Measurements from ENCODE around the gene DHX35. TPM values are rescaled to one million over a fixed set of nuclear protein-coding genes. Genes with fewer than 3 reads are reported as not detected.

The DHX35 gene
- total RNA-seq, 1 experiment from 2014 or later: 20.4 TPM

GRCh38 chr20:39047417-39047985, 85.4 kb downstream of the DHX35 start:
- Mint-ChIP-seq H3K4me1 (peaks cover 4% of the 10 kb centered on the region; the same call in 1 of the 2 replicates), H3K36me3 (peaks cover 8% of the 10 kb centered on the region), H3K27me3 (ENCODE audit: low read depth) (peaks cover 18% of the 10 kb centered on the region), H3K9me3 (no peaks in the 10 kb centered on the region), H3K4me3 (no peak overlapping the region), H3K27ac (no peak overlapping the region)
- no peak for ATAC-seq
- TF ChIP-seq FOXJ3 (CRISPR knock-in tag; IDR thresholded peaks at IDR 0.05; ENCODE audit: borderline replicate concordance): 0 out of 2 replicates have a peak, but pooled peaks have one; percentile 19
- no peak for TF ChIP-seq USF1 (CRISPR knock-in tag; IDR thresholded peaks at IDR 0.05)
- ChIA-PET CTCF (interaction anchor here (0.7 to 1.0 kb wide), 3 partner anchors 18 to 86 kb away, joined by 3 to 5 read pairs (median 3); partner anchors contain the start of gene DHX35), POLR2A (no interaction called here)
- no peak for DNase-seq (ENCODE audit: low spot score)

GRCh38 chr20:39048000-39048696, 86.0 kb downstream of the DHX35 start:
- H3K27ac Mint-ChIP-seq: no peak overlapping the region
- peaks cover 5% of the 10 kb centered on the region; the same call in 1 of the 2 replicates for H3K36me3 Mint-ChIP-seq
- H3K27me3 Mint-ChIP-seq (ENCODE audit: low read depth): peaks cover 18% of the 10 kb centered on the region
- TF ChIP-seq CTCF (IDR thresholded peaks at IDR 0.05) (peak; percentile 94), TEAD4 (CRISPR knock-in tag; IDR thresholded peaks at IDR 0.05) (no peak), NFE2L1 (CRISPR knock-in tag; IDR thresholded peaks at IDR 0.05) (no peak), GABPB1 (CRISPR knock-in tag; IDR thresholded peaks at IDR 0.05) (peak; percentile 67), HMGA2 (CRISPR knock-in tag; IDR thresholded peaks at IDR 0.05) (peak; percentile 15; the same call in 1 of the 2 replicates), ZNF121 (CRISPR knock-in tag; IDR thresholded peaks at IDR 0.05) (peak; percentile 99), ESRRA (CRISPR knock-in tag; IDR thresholded peaks at IDR 0.05; ENCODE audit: borderline replicate concordance) (no peak)
- ChIA-PET CTCF (interaction anchor here (0.7 to 3.2 kb wide), 23 partner anchors 11 to 1220 kb away, joined by 3 to 50 read pairs (median 5); partner anchors contain the start of genes DHX35, FAM83D and PPP1R16B), POLR2A (no interaction called here)
- H3K4me3 Mint-ChIP-seq: peak overlapping the region; percentile 22; the same call in 1 of the 2 replicates
- H3K9me3 Mint-ChIP-seq: no peaks in the 10 kb centered on the region
- DNase-seq (ENCODE audit: low spot score) (peak; percentile 82), ATAC-seq (peak; percentile 72)
- H3K4me1 Mint-ChIP-seq: peaks cover 4% of the 10 kb centered on the region; the same call in 1 of the 2 replicates

- no peak overlapping the region for H3K4me3 Mint-ChIP-seq
- POLR2A ChIA-PET: interaction anchor here (1.5 kb wide), 1 partner anchor 123 kb away, joined by 3 read pairs; the partner anchor contains the start of gene FAM83D
- ATAC-seq (no peak), DNase-seq (ENCODE audit: low spot score) (no peak)
- H3K4me1 Mint-ChIP-seq: peaks cover 4% of the 10 kb centered on the region; the same call in 1 of the 2 replicates
- no peaks in the 10 kb centered on the region for H3K9me3 Mint-ChIP-seq
- CTCF ChIA-PET: interaction anchor here (0.7 to 3.2 kb wide), 39 partner anchors 8 to 1914 kb away, joined by 3 to 50 read pairs (median 4); partner anchors contain the start of genes DHX35, FAM83D, PPP1R16B and SLC32A1
- no peaks in the 10 kb centered on the region for H3K36me3 Mint-ChIP-seq
- no peak overlapping the region for H3K27ac Mint-ChIP-seq
- peaks cover 18% of the 10 kb centered on the region for H3K27me3 Mint-ChIP-seq (ENCODE audit: low read depth)
- TF ChIP-seq IRF2 (CRISPR knock-in tag; IDR thresholded peaks at IDR 0.05; ENCODE audit: borderline replicate concordance, low read depth) (no peak), EMX1 (CRISPR knock-in tag; IDR thresholded peaks at IDR 0.05) (no peak), ZSCAN18 (CRISPR knock-in tag; IDR thresholded peaks at IDR 0.05) (no peak), ZNF232 (CRISPR knock-in tag; IDR thresholded peaks at IDR 0.05) (no peak), STAT6 (CRISPR knock-in tag; conservative IDR thresholded peaks at IDR 0.05; ENCODE audit: low read depth) (no peak), ATF3 (CRISPR knock-in tag; conservative IDR thresholded peaks at IDR 0.05) (no peak), KAT7 (CRISPR knock-in tag; IDR thresholded peaks at IDR 0.05; ENCODE audit: borderline replicate concordance) (no peak), ZNF671 (CRISPR knock-in tag; IDR thresholded peaks at IDR 0.05) (no peak), ZNF396 (CRISPR knock-in tag; IDR thresholded peaks at IDR 0.05; ENCODE audit: borderline replicate concordance) (no peak), CTCF (IDR thresholded peaks at IDR 0.05) (no peak), ATF6 (CRISPR knock-in tag; IDR thresholded peaks at IDR 0.05) (no peak)
These were observed 87.0 kb downstream of the DHX35 start for GRCh38 chr20:39049148-39049547.
